ENCODE data around the gene TCF7L2.

Gene TCF7L2

DNA sequence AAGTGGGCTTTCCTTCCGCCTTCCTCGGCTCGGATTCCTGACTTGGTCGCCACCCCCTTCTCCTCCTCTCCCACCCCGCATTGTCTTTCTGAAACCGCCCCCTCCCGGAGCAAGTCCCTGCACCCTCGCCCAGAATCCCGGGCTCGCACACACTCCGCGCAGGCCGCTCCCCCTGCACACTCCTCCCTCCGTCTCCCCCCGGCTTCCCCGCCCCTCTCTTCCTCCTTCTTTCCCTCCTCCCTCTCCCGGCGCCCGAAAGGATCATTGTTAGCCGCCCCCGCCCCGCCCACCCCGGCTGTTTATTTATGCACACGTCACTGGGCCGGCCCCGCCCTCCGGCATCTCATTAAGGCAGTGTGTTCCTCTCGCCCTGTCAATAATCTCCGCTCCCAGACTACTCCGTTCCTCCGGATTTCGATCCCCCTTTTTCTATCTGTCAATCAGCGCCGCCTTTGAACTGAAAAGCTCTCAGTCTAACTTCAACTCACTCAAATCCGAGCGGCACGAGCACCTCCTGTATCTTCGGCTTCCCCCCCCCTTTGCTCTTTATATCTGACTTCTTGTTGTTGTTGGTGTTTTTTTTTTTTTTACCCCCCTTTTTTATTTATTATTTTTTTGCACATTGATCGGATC is at the start of gene TCF7L2:
TCF7L2 (plus strand) TSS at position 373 of the 633 bp plus-strand sequence. CDS start 510 bp downstream, outside the sequence.
- peak; percentile 70 for DNase-seq

DNA sequence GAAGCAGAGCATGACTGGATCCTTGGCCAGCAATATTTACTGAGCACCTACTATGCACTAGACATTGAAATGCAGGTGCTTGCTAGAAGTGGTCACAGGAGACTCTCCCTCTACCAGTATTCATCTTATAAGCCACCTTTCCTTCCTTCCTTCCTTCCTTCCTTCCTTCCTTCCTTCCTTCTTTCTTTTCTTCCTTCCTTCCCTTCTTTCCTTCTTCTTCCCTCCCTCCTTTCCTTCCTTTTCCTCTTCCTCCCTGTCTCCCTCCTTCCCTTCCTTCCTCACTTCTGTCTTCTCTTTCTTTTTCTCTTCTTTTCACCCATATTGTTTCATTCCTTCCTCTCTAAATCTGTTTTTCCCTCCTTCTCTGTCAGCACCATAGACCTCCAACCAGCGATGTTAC is 47.3 kb upstream of the TCF7L2 start:
- DNase-seq, result no peak

- DNase-seq, result no peak
These were observed 46.0 kb upstream of the TCF7L2 start for GRCh38 chr10:112904000-112904399.

DNA sequence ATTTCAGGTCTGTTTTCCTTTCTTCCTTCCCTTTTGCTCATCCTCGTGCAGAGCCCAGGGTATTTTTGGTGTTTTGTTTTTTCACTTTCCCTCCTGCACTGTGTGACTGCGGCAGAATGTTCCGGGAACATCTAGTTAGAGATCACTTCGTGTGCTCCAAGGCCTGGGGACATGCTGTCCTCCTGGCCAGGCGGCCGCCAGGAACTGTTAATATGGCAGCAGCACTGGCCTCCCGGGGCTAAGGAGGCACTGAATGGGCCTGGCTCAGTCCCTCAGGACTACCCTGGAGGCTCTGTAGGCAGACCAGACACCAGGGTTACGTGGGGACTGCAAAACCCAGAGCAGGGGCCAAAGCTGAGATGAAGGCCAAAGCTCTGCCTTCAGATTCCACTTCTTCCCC is 43.1 kb upstream of the TCF7L2 start:
- DNase-seq, result no peak

GRCh38 chr10:112907893-112908292 is 42.2 kb upstream of the TCF7L2 start:
- no peak for DNase-seq

- no peak for DNase-seq
These were observed 38.8 kb upstream of the TCF7L2 start for GRCh38 chr10:112911206-112911605.

GRCh38 chr10:112912410-112912928 is 37.6 kb upstream of the TCF7L2 start:
- no peak for DNase-seq

- no peak for DNase-seq
These were observed 36.8 kb upstream of the TCF7L2 start for GRCh38 chr10:112913255-112913654.

- no peak for DNase-seq
These were observed 36.3 kb upstream of the TCF7L2 start for GRCh38 chr10:112913661-112914287.

- no peak for DNase-seq
These were observed 35.6 kb upstream of the TCF7L2 start for GRCh38 chr10:112914288-112914952.

DNA sequence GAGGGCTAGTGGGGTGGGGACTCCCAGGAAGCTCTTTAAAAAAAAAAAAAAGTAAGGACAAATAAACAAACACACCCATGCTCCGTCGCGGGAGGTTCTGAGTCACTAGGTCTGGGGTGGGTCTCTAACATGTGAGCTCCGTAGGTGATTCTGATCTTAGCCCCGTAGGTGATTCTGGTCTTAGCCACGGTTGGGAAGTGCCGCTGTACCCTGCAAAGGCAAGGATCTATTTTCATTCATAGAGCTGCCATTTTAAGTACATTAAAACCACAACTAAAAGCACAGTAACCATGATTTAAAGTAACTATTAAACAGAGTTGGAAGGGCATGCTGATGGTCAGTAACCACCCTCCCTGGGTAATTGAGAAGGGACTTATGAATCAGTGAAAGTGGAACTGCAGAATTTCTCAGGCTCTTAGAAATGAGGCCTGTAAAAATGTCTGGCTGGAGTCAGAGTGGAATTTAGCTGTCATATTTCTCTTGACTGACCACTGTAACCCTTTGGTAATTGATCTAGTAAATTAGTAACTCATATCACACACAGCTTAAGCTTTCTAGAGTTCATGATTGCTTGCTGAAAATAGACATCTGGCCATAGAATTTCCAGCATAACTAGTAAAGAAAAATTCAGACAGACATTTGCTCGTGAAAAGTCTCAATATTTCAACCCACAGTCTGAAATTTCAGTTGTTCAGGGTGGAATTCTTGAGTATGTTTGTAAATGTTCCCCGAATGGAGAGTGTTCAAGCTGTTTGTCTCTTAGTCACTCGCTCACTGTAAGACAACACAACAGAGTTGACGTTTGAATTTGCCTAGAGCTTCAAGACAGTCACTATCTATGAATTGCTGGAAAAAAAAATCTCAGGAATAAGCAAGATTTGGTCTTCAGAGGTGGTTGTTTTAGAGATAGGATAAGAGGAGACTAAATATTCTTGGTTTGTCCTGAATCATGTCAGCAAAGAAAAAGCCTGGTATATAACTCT is 34.2 kb upstream of the TCF7L2 start:
- DNase-seq, result no peak

- DNase-seq, result no peak
These were observed 32.4 kb upstream of the TCF7L2 start for GRCh38 chr10:112917681-112918080.

DNA sequence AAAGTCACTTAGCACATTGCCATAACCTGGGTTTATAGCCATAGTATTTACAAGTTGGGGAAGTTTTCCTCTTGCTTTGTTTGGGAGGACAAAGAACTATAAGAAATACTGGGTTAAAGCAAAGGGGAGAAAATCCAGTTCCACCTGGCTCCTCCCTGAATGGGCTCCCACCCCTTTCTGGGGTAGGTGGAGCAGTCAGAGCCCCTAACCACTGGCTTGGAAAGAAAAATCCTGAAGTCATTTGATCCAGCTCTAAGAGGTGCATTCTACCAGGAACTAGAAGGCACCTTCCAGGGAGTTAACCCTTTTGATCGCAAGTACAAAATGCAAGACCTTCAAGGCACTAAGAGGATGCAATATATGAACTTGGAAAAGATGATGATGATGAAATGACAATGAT is 31.3 kb upstream of the TCF7L2 start:
- no peak for DNase-seq

DNA sequence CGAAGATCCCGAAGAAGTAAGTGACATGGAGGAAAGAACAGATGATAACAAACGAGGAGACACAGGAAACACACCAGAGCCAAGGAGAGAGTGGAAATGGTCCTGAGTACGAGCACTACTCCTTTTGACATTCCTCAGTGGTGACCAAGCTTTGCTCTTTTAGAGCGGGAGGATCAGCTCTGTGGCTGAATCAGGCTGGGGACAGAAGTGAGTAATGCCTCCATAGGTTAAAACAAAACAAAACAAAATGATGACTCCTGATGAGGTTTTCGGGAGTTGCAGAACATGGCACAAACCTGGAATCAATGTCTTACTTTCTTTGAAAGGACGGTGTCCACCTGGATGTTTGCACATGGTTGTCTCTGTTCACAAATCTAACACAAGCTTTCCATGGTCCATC is 30.3 kb upstream of the TCF7L2 start:
- no peak for DNase-seq

DNA sequence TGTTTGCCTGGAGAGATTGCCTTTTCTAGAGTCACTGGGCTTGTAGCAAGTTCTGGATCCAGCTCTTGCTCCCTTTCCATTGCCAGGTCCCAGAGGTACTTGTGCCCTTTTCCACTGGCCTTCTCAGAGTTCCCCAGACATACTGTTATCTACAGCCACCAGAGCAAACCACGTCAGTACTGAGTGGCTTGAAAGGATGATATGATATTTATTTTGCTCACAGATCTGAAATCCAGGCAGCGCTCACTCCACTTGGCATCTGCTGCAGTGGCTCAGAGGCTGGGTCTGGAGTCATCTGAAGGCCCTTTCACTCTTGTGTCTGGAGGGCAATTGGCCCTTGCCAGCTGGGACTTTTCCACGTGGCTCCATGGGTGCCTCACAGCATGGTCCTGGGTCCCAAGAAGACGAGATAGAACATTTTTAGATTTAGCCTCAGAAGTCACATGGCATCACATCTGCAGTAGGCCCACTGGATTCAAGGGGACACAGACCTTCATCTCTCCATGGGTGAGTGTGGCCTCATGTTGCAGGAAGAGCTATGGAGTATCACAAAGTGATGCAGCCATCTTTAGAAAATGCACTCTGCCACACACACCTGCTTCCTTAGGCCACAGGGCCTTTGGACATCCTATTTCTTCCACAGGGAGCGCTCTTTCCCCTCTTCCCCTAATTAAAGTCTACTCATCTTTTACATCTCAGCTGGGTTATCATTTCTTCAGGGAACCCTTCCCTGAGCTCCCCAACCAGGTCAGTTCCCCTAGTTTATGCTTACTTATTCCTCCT is 22.9 kb upstream of the TCF7L2 start:
- no peak for DNase-seq

- no peak for DNase-seq
These were observed 22.1 kb upstream of the TCF7L2 start for GRCh38 chr10:112927980-112928379.

- no peak for DNase-seq
These were observed 17.4 kb upstream of the TCF7L2 start for GRCh38 chr10:112932658-112933057.

- DNase-seq, result no peak
These were observed 15.9 kb upstream of the TCF7L2 start for GRCh38 chr10:112934193-112934592.

DNA sequence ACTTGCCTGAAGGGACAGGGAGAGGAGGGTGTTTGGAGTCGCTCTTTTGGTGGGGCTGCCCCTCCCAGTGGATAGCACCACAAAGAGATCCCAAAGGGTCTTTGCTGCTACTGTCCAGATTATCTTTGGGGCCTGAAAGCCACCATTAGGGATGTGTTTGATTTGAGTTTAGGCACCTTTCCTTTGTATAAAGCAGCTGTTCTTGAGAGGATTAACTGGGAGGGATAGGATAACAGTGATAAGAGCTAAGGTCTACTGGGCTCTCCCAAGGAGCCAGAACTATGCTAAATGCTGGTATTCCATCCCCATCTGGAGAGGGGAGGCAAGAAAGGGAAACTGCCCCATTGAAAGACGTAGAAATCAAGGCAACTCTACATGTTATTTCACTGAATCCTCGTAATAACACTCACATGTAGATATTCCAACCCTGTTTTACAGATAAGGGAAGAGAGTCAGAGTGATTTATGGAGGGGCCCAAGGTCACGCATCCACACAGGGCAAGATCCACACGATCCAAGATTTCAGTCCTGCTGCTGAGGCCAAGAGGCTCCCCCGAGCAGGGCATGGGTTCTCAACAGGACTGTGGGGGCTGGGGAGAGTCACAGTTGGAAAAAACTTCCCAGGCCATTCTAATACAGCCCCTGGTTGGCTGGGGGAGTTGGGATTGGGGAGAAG is 11.1 kb upstream of the TCF7L2 start:
- DNase-seq, result no peak

DNA sequence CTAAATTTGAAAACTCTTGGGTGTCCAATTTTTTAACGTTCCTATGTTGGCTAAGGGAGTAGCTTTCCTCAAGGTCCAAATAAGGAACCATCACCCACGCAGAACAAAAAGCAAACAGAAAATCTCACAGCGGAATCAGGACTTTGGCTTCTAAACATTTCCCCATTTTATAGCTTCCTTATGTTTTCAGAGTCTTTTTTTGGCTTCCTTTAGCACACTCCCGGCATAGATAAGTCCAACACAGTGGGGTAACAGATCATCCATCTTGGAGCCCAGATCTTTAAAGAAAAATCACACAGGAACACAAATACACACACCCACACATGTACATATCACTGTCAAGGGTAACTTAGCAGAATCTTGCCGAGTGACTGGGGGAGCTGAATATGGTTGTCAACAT is 4.2 kb upstream of the TCF7L2 start:
- no peak for DNase-seq

GRCh38 chr10:112946649-112947048 is 3.4 kb upstream of the TCF7L2 start:
- DNase-seq, result no peak

Measured in CD4-positive, alpha-beta T cell treated with Interleukin-21 for 1 hour (primary cell).